HepG2 (cell line): Measurements from ENCODE around the gene SERINC1. TPM values are rescaled to one million over a fixed set of nuclear protein-coding genes. Genes with fewer than 3 reads are reported as not detected.

Experiments used
- ATF6 ChIP-seq: sonication (generic); formaldehyde crosslinking; conservative IDR thresholded peaks from 2 replicates; pipeline ENCODE4 v1.4.0; 2020; ENCODE audit warnings: missing genetic modification reagents
- CBX2 ChIP-seq, 2 experiments: fragments of 200-600 bp in 1 of 2; sonication (generic); formaldehyde crosslinking in 1 of 2; IDR thresholded peaks; 2 replicates each; pipeline versions ENCODE4 v1.7.0 to v1.8.1; 2018 to 2022; ENCODE audit warnings: low read depth in 2 of 2, low read length in 1 of 2, mild to moderate bottlenecking in 1 of 2, missing genetic modification reagents in 1 of 2
- CEBPB ChIP-seq: IDR thresholded peaks from 2 replicates; pipeline ENCODE4 v1.6.1; 2011; ENCODE audit warnings: low read depth, low read length, improper control_type of control experiment, borderline replicate concordance
- CREB3 ChIP-seq: sonication (generic); formaldehyde crosslinking; IDR thresholded peaks from 2 replicates; pipeline ENCODE4 v1.5.0; 2020; ENCODE audit warnings: missing genetic modification reagents
- GATAD2A ChIP-seq: IDR thresholded peaks from 2 replicates; pipeline ENCODE4 v1.6.1; 2016
- KAT2B ChIP-seq: fragments of 150-350 bp; IDR thresholded peaks from 2 replicates; pipeline ENCODE4 v1.6.1; 2014; ENCODE audit warnings: low read depth, low read length, borderline replicate concordance
- KDM4B ChIP-seq: sonication (generic); formaldehyde crosslinking; IDR thresholded peaks from 2 replicates; pipeline ENCODE4 v1.4.0; 2020; ENCODE audit warnings: missing genetic modification reagents
- NR2F2 ChIP-seq: IDR thresholded peaks from 2 replicates; pipeline ENCODE4 v1.6.1; 2012; ENCODE audit warnings: low read depth, inconsistent platforms, borderline replicate concordance
- SALL1 ChIP-seq: sonication (generic); formaldehyde crosslinking; IDR thresholded peaks from 2 replicates; pipeline ENCODE4 v1.8.0; 2022; ENCODE audit warnings: mild to moderate bottlenecking, missing genetic modification reagents
- SMAD9 ChIP-seq: sonication (generic); formaldehyde crosslinking; IDR thresholded peaks from 2 replicates; pipeline ENCODE4 v1.5.1; 2020; ENCODE audit warnings: mild to moderate bottlenecking, missing genetic modification reagents
- ZFY ChIP-seq: sonication (generic); formaldehyde crosslinking; IDR thresholded peaks from 2 replicates; pipeline ENCODE4 v1.4.0; 2020; ENCODE audit warnings: missing genetic modification reagents
- ZNF142 ChIP-seq: sonication (generic); formaldehyde crosslinking; IDR thresholded peaks from 2 replicates; pipeline ENCODE4 v1.4.0; 2020; ENCODE audit warnings: missing genetic modification reagents
- ZNF30 ChIP-seq: sonication (generic); formaldehyde crosslinking; IDR thresholded peaks from 2 replicates; pipeline ENCODE4 v1.5.0; 2020; ENCODE audit warnings: mild to moderate bottlenecking, missing genetic modification reagents
- ZNF512 ChIP-seq: sonication (generic); formaldehyde crosslinking; IDR thresholded peaks from 2 replicates; pipeline ENCODE4 v1.4.0; 2020; ENCODE audit warnings: mild to moderate bottlenecking, missing genetic modification reagents
- ZNF605 ChIP-seq: sonication (generic); formaldehyde crosslinking; IDR thresholded peaks from 2 replicates; pipeline ENCODE4 v1.8.0; 2022; ENCODE audit warnings: mild to moderate bottlenecking, missing genetic modification reagents
- polyA plus RNA-seq, 8 experiments: library from polyadenylated mRNA; depleted of rRNA in 3 of 8; stranded (reverse) in 7 of 8; unstranded in 1 of 8; fragments of >200 nt; fragmentation: Illumina TruSeq in 4 of 8; extraction: Trizol in 4 of 8; gene quantifications; 2 replicates each; pipeline versions ENCODE4 v1.2.1 to v1.2.3, GENCODE V29; 2011 to 2016; ENCODE audit warnings: low read depth in 4 of 8, missing spikeins in 1 of 8, mixed read lengths in 1 of 8; ENCODE audit not compliant: insufficient read depth in 1 of 8
- total RNA-seq, 5 experiments: library from RNA; depleted of rRNA; stranded (reverse); fragments of >200 nt; fragmentation: Illumina TruSeq; extraction: Trizol; gene quantifications; 2 replicates each; pipeline ENCODE4 v1.2.3, GENCODE V29; 2016; ENCODE audit warnings: low read depth in 1 of 5

SERINC1 gene
- total and polyA plus RNA-seq, 2 of the 13 experiments (the other 11 are each of a cell fraction or from before 2014, with no cell fraction given) = 93.5 to 112 TPM

- TF ChIP-seq ATF6 = peak; percentile 87
- peak; percentile 87 for TF ChIP-seq SALL1
- peak; percentile 69; the same call in 1 of the 2 replicates for TF ChIP-seq ZNF512 (CRISPR knock-in tag)
- TF ChIP-seq SMAD9 = 0 out of 2 replicates have a peak, but pooled peaks have one; percentile 50
- no peak for TF ChIP-seq ZNF30
- TF ChIP-seq KAT2B = 0 out of 2 replicates have a peak, but pooled peaks have one; percentile 3
- peak; percentile 92 for TF ChIP-seq ZFY (CRISPR knock-in tag)
- TF ChIP-seq GATAD2A (CRISPR knock-in tag) = 0 out of 2 replicates have a peak, but pooled peaks have one; percentile 20
- peak; percentile 56; the same call in 1 of the 2 replicates for TF ChIP-seq NR2F2
- peak; percentile 74; the same call in 1 of the 2 replicates for TF ChIP-seq CREB3 (CRISPR knock-in tag)
- no peak for TF ChIP-seq CBX2 (IDR thresholded peaks at IDR 0.05; ENCODE audit: low read depth, low read length)
- no peak for TF ChIP-seq CBX2 (CRISPR knock-in tag; IDR thresholded peaks at IDR 0.05; ENCODE audit: low read depth)
- peak; percentile 76; the same call in 1 of the 2 replicates for TF ChIP-seq ZNF142 (CRISPR knock-in tag)
- TF ChIP-seq ZNF605 (CRISPR knock-in tag) = no peak
- no peak for TF ChIP-seq KDM4B
- no peak; the same call in 1 of the 2 replicates for TF ChIP-seq CEBPB
Observed at GRCh38 chr6:122471107-122472021, at the start of gene SERINC1 (continued).
